GM19397 (cell line): ENCODE results near the gene DIS3L2.

Source experiments
- ATAC-seq: cut with Tn5 transposase; IDR thresholded peaks from one replicate; pipeline ENCODE4 v1.9.1; 2021; ENCODE audit warnings: mild to moderate bottlenecking, moderate library complexity; ENCODE audit not compliant: unreplicated experiment

DIS3L2 gene, protein sequence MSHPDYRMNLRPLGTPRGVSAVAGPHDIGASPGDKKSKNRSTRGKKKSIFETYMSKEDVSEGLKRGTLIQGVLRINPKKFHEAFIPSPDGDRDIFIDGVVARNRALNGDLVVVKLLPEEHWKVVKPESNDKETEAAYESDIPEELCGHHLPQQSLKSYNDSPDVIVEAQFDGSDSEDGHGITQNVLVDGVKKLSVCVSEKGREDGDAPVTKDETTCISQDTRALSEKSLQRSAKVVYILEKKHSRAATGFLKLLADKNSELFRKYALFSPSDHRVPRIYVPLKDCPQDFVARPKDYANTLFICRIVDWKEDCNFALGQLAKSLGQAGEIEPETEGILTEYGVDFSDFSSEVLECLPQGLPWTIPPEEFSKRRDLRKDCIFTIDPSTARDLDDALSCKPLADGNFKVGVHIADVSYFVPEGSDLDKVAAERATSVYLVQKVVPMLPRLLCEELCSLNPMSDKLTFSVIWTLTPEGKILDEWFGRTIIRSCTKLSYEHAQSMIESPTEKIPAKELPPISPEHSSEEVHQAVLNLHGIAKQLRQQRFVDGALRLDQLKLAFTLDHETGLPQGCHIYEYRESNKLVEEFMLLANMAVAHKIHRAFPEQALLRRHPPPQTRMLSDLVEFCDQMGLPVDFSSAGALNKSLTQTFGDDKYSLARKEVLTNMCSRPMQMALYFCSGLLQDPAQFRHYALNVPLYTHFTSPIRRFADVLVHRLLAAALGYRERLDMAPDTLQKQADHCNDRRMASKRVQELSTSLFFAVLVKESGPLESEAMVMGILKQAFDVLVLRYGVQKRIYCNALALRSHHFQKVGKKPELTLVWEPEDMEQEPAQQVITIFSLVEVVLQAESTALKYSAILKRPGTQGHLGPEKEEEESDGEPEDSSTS

DNA sequence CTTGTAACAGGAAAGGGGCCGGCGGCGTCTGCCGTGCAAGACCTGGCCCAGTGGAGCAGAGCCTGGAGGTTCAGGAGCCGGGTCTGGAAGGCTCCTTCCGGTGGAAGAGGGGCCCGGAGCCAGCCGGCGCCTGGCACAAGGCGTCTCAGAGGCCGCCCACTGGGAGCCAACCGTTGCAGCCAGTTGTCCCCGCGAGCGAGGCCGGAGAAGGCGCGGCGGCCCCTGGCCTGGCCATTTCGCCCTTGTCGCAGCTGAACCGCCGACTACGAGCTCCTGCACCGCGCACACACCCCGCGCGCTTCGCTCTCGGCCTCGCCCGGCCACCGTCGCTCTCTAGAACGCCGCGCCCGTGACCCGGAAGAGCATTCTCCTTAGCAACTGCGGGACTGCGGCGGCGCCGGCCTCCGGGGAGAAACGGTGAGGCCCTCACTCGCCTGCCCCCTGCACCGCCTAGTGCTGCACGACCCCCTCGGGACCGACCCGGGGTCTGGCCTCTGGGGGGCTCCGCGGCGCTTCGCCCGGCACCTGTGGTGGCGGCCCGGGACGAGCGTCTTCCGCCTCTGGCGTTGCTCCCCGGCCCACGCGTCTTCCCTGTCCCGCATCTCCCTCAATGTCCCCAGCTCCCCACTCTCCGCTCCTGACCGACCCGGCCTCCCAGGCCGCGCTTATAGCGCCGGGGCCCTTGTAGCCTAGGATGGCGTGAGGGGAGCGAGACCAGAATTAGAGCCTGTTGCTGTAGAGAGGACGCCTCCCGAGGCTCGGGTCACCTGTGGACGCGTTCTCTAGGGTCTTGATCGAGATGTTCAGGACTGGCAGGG, at the start of gene DIS3L2:
Gene DIS3L2 (plus strand): TSS at position 365 of the 818 bp plus-strand sequence. CDS start 53,215 bp downstream, outside the sequence.
- peak; percentile 95 for ATAC-seq

DNA sequence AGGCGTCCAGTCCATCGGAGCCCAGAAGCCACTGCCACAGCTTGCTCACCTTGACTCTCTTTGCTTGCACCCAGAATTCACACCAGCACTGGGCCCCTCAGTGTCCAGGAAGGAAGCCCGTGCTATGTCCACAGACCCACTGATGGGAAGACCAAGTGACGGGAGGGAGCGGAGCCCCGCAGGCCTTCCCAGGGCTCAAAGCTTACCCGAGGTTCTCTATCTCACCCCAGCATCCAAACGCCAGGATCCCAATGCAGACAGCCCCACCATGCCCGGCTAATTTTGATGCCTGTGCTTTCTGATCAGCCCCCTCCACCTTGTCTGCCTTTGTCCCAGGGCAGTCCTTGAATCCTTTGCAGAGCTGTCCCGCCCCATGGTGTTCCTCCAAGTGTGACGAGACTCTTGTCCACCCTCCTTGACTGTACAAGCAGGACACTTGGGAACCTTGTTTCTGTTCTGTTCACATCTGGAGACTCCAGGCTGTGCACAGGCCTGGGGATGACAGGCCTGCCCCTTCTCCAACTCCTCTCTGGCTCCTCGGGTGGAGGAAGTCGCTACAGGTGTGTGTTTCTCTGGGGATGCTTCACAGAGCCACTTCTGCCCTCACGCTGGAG, 47.3 kb upstream of the DIS3L2 start:
- no peak for ATAC-seq

DNA sequence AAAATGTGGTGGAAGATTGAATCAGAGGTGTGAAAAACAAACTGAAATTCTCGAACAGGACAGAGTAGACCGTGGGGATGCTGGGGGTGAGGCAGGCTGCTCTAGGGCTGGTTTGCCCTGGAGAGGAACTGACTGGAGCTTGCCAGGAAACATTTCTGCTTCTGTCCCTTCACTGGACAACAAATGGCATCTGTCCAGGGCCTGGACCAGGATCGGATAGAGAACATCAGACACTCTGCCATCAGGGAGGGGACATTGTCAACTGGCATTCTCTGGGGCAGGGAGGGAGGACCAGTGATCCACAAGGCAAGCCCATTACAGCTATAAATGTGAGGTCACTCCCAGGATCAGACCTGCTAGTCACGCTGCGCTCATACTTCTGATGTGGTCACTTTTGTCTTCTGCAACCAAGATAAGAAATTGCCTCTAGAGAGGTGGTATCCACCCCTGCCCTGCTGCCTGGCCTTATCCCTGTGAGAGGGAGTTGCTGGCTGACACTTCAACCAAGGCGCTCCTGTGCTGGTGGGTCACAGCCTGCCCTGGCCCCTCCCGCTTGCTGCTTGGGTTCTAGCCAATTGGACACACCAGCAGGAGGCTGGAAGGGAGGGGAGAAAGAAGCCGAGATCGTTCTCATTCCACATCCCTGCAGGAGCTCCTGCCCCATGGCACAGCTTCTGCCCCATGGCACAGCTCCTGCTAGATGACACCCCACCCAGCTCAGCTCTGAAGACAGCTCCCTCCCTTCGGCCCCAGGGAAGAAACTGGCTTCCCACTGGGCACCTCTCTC, 44.0 kb upstream of the DIS3L2 start:
- no peak for ATAC-seq

DNA sequence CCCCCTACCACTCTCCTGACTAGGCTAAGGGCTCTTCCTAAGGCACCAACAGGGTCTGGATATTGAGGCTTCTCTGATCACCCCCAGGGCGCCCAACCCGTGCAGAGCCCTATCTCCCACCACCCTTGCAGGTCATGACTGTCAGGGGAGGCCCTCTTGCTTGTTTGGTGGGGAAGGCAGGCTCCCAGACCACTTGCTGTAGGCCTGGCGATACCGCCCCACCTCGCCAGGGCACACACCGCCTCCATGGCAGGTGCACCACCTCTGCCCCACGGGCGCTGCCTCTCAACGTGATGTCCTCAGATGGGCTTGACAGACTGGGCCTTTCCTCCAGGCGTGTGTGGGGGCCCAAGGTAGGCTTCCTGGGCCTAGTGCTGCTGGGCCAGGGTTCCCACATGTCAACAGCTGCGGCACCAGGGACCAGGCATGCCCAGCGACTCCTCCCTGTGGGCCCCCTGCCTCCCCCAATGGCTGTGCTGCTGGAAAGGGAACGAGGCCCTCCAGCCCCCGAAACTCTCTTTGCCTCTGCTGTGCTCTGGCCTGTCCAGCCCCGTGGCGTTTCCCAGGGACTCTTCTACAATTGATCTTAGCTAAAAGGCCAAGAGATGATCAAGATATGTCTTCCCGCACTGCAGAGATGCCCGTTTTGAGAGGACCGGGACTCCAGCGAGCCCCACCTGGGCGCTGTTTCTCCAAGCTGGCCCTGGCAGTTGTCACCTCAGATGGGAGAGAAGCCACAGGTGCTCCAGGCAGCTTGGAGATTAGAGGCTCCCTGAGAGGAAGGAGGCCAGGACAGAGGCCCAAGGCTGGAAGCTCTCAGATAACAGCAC, 42.8 kb upstream of the DIS3L2 start:
- no peak for ATAC-seq

DNA sequence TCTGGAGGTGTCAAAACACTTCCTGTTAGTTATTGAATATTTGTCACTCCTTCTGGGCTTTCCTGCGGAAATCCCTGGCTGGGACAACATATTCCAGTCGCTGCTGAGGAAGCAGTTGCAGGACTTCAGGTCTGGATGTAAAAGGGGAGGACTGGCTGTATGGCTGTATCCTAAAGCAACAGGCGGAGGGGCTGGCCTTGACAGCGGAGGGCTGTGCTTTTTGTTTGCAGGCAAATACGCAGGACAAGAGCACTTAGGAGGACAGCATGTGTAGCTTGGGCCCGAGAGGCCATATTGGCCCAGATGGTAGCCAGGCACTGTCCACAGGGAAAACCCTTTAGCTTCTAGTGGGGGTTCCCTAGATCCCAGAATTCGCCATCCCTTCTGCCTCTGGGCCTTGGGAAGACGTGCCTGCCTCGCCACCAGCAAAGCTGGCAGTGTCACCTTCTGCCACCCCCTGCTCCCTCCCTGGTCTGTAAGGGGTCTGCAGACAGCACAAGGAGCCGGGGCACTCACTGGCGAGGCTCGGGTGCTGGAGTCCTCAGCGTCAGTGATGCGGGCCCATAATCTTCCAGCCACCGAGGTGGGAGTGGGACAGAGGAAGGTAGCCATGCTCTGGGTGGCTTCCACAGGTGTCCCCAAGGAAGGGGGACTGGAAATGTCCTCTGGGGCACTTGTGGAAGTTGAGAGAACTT, 42.0 kb upstream of the DIS3L2 start:
- ATAC-seq, result no peak

DNA sequence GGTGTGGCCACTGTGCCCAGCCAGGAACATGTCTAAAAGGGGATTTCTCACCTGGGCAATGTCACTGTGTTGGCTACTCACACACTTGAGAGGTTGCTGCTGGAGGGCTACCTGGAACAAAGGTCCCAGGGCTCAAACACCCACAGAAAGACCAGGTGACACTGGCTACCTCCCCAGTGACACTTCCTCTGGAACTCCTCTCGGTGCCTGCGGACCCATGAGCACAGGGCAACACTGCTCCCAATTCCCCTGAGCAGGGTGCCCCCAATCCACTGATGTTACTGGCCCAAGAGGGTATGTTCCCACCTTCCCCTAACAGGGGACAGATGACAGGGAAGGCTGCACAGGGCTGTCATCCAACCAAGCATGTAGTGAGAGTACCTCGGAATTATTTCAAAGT, 41.1 kb upstream of the DIS3L2 start:
- no peak for ATAC-seq

DNA sequence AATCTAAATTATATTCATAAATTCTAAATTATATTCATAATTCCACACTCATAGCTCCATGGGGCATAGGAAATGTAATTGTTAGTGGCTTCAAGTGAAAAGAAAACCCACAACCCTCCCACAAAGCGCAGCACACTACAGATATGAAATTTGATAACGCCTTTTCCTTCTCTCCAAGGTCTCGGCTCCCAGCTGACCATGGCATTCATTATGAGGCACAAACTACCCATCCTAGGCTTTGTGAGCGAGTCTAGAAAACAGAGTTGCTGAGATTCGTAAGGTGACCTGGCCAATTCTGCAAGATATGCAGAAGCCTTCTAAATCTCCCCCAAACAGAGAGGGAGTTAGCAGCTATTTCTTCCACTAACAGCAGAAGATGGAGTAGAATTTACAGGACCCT, 40.7 kb upstream of the DIS3L2 start:
- ATAC-seq, result no peak

DNA sequence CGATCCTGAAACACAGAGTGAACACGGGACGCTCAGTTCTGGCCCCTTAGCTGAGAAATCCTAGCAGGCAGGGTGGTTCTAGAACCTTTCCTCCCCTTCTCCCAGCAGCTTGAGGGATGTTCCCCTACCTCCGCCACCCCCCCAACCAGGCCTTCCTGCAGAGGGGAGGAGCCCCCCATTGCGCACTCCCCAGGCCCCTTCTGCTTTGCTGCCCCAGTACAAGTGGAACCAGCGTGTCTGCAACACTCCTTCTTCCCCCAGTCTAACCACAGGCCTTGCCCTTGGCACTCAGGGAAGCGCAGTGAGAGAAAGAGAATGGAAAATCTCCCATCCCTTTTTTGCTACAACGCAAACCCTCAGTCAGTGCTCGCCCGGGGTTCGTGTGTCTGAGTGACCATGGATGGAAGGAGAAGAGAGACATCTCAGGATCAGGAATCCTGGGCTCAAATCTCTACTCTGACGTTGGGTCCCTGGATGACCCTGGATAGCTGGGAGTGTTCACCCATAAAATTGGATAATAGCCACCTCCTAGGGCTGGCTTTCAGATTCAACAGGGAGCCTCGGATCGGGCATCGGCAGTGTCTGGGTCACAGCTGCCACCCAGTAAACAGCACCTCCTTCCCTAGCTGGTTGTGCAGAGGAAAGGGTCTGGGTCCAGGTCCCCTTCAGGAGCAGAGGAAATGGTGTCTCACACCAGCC, 39.1 kb upstream of the DIS3L2 start:
- no peak for ATAC-seq

DNA sequence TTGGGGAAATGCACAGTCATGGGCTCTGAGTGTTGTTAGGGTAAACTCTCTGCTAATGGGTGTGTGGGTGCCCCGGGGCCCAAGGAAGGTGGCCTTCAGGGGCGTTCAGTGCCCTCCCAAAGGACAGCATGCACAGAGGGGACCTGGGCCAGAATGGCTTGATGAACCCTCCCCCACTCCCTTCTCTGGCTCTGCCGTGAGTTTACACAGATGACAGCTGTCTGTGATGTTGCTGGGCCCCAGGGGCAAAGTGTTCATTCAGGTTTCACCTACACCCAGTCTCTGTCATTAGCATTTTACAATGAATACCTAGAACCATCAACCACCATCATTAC, 38.5 kb upstream of the DIS3L2 start:
- ATAC-seq, result no peak

DNA sequence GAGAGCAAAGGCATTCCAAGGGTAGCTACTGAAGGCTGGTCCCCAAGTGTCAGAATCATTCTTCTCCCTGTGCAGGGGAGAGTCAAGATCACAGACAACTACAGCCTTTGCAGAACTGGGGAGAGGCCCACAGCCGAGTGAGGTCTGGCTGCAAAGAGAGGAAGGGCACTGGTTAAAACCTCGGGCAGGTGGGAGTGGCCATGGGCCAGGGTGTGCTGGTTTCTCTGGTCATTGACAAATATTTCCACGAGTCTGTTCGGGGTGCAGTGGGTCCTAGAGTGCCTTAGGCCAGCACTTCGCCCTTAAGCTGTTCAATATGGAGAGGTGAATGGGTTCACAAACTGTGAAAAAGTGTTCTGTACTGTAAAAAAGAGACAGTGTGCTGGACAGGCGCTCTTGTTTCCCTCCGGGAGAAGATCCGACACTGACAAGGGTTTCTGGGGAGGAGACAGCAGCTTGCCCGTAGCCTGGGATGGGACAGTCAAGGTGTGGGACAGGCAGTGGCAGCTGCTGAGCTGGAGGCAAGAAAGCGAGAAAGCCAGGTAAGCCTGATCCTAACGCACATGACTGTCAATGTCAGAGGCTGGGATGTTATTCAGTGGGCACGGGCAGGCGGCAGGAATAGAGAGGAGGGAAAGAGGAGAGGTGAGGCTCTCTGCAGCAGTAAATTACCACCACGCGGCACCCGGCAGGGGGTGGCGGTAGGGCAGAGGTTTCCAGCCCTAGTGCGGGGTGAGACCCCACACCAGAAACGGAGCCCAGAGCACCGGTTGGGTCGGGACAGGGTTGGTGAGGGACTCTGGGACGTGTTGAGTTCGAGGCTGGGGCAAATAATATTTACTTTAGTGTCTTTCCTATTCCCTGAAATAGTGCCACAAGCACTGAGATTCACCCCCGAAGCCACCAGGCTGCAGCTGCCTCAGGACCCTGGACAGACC, 37.3 kb upstream of the DIS3L2 start:
- no peak for ATAC-seq

DNA sequence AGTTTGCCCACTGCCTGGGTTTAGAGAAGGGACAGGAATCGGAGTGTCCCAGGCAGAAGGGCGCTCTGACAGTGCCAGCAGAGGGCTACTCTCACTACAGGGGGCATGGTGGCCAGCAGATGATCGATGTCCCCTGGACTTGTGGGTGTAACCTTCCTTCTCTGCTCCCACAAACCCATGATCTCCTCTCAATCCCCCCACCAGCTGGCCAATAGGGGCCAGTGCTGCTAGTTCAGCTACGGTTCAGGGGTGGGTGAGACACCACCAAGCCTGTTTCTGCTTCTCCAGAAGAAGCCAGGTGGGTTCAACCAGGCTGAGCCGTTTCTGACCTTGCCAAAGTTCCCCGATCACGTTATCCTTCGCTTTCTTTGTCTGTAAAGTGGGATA, 36.6 kb upstream of the DIS3L2 start:
- ATAC-seq, result no peak

DNA sequence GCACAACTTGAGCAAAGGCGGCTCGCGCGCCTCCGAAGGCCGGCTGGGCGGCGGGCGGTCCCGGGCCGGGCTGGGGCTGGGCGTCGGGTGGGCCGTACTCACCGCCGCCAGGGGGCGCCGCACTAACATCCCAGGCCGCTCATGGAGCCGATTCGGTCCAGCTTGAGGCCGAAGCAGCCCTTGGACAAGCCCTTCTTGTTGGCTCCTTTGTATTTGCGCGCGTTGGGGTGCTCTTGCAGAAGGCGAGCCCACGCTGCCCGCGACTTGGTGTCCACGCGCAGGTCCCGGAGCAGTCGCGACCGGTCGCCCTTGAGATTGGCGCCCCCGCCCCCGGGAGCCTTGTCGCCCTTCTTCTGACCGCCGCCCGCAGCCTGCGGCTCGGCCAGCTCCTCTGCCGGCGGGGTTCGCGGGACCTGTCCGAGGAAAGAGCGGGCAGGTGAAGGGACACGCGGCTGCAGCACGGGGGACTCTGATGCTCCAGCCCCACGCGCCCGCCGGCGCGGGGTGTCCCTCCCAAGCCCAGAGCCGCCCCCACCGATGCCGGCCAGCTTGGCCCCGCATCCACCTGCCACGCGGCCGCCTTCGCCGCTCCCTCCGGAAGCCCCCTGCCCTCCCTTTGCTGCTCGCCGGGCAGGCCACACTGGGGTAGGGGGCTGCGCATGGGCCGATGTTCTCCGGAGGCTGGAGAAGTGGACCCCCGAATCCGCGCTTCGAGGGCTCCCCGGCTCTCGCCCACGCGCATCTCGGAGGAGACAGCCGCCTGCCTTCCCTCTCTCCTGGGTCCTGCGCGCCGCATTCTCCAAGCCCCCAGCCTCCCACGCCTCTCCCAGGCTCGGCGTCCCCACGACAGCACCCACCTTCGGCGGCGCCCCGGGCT, 36.0 kb upstream of the DIS3L2 start:
- ATAC-seq, result no peak

DNA sequence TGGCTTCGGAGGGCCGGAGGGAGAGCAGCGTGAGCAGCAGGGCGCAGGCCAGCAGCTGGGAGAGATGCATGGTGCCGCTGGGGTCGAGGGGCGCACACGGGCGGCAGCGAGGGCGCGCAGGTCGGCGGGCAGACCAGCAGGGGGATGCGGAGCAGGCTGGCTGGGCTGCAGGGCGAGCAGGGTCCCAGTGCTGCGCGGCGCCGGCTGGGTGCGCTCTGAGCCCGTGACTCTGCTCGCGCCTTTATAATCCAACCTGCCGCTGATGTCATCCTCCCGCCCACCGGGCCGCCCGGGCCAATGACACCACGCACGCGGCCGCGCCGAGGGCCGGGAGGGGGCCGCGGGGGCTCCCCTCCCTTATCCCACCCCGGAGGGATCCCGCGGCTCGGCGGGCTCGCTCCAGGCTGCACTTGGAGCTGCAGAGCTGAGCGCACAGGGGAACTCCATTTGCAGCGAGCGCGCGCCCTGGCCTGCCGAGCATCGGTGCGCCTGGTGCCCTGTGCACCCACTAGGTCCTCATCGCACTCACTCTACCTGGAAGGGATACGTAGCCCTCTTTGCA, 35.3 kb upstream of the DIS3L2 start, which contains the start of gene NPPC:
Gene NPPC (minus strand): TSS at position 217 of the 562 bp plus-strand sequence. CDS start 147 bp downstream, at position 70.
- no peak for ATAC-seq

DNA sequence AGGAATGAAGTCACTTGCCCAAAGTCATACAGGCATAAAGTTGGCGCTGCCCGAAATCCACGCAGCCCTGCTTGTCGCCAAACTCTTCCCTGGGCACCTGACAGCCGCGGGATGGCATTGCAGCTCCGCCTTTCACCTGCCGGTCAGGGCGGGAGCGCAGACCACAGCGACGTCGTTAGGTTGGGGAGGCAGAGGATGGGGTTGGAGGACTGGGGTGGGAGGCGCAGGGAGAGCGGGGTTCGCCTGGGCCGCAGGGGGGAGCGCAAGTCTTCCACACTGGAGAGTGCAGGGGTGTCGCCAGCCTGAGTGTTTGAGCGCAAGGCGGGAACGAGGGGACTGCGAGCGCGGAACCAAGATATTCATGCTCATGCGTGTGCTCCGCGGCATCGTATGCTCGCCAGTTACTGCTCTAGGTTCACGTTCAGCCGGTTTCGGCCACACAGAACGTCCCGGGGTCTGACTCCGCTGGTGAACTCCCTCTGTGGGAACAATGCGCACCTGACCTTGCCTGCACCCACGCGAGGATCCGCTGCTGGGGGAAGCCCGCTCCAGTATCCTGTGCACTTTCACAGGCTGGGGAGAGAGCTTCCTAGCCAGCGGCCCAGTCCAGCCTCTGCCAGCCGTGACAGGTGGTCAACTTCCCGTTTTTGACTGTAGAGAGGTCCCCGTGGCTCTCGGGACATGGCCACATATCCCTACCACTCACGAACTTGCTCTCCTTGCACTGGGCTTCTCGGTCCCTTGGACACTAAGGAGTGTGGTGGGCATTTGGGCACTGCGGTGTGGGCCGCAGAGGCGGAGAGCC, 34.5 kb upstream of the DIS3L2 start:
- ATAC-seq, result no peak

DNA sequence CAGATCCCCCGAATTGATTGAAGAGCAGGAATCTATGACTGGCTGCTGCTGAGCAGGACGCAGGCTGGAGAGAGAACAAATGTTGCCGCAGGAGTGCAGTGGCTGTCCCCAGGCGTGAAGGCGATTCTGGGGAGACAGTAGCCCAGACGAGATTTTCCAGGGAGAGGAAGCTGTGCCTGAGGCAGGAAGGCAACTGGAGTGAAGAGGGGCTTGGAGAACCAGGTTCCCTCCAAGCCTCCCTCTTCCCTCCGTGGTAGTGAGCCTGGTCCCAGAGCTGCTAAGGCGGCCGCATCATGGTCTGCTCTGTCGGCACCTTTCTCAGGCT, 34.0 kb upstream of the DIS3L2 start:
- no peak for ATAC-seq
